ENCODE measurements around the gene LATS2. TPM values are rescaled to one million over a fixed set of nuclear protein-coding genes. Genes with fewer than 3 reads are reported as not detected.
"Not testable (repeated sequence)": the region's sequence is repeated elsewhere in the genome, so short reads cannot be mapped to it uniquely, and the experiment has no call there.

The LATS2 gene
- total RNA-seq, 1 donor = 22.1 TPM

DNA sequence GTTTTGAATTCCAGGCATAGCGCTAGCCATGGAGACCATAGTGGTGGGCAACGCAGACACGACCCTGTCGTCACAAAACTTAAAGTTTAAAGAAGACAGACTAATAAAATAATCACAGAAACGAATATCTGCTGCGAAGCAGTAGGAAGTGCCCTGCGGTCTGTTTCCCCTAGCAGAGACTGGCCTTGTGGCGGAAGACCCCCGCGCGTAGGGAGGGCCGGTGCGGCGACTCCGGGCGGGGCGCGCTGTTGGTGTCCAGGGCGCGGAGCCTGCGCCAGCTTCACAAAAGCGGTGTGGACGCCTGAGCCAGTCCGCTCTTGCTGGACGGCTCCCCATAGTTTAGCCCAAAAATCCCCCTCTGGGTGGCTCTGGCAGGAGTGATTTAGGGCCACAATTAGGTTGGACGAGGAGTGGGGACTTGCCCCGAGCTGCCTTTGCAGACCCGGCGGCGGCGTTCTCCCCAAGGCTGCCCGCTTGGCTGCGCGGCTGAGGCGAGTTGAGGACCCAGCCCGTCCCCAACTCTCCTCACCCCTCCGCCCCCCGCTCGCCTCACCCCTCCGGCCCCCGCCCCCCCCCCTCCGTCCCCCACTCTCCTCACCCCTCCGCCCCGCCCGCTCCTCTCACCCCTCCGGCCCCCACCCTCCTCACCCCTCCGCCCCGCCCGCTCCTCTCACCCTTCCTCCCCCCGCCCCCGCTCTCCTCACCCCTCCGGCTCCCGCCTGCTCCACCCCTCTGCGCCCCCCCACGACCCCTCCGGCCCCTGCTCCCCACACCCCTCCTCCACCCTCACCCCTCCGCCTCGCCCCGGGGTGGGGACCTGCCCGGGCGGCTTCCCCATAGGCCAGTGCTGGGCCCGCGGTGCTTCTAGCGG lies 14.2 kb upstream of the LATS2 start:
- peak in 2 of 3 donors; percentile 82 to 87 for DNase-seq (ENCODE audit: low read depth in 2 of 3, low spot score in 2 of 3)

DNA sequence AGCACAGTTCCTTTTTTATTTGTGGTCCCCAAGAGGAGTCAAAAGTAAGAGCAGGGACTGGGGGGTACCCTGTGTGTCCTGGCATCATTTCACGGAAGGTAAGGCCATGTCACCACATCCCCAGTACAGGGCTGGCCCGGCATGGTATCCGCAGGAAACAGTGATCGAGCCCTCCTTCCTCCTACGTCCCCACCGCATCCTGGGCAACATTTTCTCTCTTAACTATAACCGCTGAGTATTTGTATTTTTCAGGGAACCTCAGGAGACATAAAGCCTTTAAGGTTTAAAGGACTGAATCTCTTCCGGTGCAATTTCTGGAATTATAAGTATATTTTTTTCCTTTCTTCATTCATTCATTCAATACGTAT lies 13.6 kb upstream of the LATS2 start:
- DNase-seq (ENCODE audit: low read depth in 2 of 3, low spot score in 2 of 3) = peak in 2 of 3 donors; percentile 92 to 99

DNA sequence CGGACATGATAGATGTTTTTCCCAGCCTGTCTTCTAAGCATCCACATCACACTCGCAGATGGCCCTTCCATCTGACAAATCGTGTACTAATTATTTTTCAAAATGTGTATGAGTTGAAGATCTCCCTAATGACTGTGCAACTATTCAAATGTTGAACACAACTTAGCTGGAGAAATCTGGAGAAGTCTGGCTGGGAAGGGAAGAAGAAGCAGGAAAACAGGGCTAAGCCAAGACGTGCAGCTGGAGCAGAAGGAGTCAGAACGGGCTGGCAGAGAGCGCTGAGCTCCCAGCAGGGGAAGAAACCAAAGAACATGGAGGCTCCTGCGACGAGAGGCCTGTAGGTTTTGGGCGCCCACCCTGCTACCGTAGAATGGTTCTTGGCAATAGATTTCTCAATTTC lies 13.2 kb upstream of the LATS2 start:
- peak in 1 of 3 donors; percentile 19 for DNase-seq (ENCODE audit: low read depth in 2 of 3, low spot score in 2 of 3)

DNA sequence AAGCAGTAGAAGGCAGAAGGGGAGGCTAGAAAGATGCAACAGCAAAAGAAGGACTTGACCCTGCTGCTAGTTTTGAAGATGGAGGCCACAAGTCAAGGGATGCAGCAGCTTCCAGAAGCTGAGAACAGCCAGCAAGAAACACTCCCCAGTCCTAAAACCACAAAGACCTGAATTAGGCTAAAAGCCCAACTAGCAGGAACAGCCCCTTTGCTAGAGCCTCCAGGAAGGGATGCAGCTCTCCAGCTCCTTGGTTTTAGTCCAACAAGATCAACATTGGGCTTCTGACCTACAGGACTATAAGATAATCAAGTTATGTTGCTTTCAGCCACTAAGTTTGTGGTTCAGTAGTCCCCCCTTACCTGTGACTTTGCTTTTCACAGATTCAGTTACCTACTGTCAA lies 10.5 kb upstream of the LATS2 start:
- DNase-seq (ENCODE audit: low read depth in 2 of 3, low spot score in 2 of 3) = no peak

DNA sequence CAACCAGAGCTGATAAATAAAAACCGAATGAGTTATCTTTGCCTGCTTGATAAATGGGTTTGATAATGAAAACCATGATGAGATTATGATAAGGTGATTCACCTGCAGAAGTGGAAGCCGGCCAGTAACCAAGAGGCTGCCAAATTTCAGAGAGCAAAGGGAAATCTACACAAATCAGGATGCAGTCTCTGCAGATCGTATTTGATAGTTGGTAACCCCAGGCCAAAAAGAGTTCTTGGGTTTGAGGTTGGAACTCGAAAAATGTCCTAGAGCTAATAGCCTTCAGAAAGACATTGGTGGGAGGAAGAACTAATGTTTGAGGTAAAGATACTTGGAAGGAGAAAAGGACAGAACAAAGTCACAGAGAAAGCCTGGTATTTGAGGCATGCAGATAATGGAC lies 9.6 kb upstream of the LATS2 start:
- DNase-seq (ENCODE audit: low read depth in 2 of 3, low spot score in 2 of 3) = no peak

DNA sequence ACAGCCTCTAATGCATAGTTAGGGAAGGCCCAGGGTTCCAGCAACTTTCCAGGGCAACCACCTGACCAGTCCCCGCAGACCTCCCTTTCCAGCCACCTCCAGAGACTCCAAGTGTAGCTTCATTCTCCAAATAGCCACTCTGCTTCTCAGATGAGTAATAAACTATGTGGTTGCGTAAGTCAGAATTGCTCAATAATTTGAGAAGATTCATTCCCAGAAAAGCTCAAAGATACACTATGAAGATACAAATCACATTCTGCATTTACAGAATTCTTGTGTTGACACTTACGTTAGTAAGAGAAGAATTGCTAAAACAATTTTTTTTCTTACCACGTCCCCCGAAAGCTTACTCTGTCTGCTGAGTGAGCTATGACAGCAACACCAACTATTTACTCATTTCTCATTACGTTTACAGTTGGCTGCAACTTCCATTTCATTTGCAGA lies 8.2 kb upstream of the LATS2 start:
- DNase-seq (ENCODE audit: low read depth in 2 of 3, low spot score in 2 of 3) = no peak

DNA sequence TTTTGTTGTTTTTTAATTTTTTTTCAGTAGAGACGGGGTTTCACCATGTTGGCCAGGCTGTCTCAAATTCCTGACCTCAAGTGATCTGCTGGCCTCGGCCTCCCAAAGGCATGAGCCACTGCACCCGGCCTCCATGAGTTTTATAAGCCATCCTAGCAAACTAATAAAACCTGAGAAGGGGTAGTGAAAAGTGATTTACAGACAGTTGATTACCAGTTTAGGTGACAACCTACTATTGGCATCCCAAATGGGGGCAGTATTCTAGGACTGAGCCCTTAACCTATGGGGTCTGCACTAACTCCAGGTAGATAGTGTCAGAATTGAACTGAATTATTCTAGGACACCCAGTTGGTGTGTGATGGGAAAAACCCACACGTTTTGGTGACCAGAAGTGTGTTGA lies 6.5 kb upstream of the LATS2 start:
- DNase-seq (ENCODE audit: low read depth in 2 of 3, low spot score in 2 of 3) = no peak

DNA sequence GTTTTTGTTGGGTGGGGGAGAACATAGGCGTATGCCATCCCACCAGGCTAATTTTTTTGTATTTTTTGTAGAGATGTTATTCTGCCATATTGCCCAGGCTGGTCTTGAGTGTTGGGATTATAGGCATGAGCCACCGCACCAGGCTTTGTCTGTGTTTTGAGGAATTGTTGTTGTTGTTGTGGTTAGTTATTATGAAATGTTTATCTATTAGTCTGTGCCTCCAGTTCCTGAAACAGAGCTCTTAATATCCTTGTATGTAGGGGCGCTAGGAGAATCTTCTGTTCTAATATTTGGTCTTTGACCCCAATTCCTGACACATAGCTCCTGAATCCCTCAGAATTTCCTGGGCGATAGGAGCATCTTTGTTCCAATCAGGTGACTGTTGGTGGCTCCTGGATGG lies 5.6 kb upstream of the LATS2 start:
- no peak for DNase-seq (ENCODE audit: low read depth in 2 of 3, low spot score in 2 of 3)

DNA sequence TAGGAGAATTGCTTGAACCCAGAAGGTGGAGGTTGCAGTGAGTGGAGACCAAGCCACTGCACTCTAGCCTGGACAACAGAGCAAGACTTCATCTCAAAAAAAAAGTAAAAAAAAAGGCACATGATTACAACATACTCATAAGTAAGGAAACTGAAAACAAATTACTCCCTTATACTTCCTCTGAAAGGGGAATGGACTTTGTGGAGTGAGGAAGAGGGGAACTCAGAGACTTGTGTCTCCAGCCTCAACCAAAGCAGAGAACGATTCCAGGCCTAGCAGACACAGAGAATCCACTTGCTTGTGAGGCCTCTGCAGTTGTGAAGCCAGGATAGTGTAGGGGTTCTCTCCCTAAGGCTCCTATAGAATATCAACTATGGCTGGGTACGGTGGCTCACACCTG lies 4.3 kb upstream of the LATS2 start:
- no peak for DNase-seq (ENCODE audit: low read depth in 2 of 3, low spot score in 2 of 3)

DNA sequence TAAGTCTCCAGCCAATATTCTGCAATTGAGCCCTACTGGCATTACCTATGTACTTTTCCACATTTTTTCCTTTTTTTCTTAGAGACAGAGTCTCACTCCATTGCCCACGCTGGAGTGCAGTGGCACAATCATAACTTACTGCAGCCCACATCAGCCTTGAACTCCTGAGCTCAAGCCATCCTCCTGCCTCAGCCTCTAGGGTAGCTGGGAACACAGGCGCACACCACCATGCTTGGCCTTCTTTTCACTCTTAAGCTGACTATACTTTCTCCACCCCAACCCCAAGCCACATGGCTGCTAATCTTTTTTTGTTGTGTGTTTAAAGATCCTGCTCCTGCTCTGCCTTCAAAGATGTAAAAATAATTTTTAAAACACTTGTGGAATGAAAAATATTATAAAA lies 1.6 kb upstream of the LATS2 start:
- no peak for DNase-seq (ENCODE audit: low read depth in 2 of 3, low spot score in 2 of 3)

DNA sequence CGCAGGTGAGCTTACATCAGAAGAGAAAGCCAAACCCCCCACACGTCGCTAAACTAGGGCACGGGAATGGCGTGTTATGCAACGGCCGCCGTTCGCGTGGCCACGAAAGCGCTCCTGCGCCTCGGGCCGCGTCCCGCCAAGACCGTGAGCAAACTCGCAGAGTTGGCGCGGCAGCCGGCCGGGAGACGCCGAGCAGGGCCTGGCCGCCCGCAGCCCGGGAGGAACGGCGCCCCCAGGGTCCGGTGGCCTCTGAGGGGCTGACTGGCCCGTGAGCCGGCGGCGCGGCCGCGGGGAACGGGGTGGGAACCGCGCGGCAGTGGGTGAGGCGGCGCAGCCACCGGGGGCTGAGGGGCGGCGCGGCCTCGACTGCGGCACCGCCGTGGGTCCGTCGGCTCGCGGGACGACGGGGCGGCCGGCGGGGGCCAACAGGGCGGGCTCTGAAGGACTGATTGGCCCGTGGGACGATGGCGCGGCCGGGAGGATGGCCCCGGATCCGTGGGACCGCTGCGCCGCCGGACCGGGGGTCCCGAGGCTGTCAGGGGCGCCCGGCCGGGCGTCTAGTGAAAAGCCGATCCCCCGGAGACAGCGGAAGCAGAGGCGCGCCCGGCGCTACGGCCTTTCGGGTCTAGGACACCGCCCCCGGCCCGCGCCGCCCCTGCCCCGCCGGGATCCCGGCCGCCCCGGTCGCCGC lies 903 bp downstream of the LATS2 start:
- DNase-seq (ENCODE audit: low read depth in 2 of 3, low spot score in 2 of 3) = peak in 2 of 3 donors; percentile 27 to 32

DNA sequence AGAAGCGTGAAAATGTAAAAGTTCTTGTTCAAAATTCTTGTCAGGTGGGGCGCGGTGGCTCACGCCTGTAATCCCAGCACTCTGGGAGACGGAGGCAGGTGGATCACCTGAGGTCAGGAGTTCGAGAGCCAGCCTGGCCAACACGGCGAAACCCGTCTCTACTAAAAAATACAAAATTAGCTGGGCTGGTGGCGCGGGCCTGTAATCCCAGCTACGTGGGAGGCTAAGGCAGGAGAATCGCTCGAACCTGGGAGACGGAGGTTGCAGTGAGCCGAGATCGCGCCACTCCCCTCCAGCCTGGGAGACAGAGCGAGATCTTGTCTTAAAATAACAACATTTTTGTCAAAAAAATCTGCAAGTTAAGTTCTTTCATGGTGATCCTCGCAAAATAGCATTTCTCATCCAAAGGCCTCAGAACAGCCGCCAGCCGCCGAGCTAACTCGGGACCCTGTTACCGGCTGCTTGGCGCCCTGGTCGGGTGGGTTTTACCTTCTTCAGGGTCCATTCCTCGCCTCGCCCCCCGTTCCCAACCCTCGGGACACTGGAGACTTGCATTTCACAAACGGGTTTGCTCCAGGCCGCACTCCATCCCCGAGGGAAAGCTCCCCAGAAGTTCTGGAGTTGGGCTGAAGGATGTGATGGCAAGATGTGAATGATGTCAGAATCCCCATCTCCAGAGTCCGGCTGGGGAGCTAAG lies 1.6 kb downstream of the LATS2 start:
- DNase-seq (ENCODE audit: low read depth in 2 of 3, low spot score in 2 of 3) = no peak

DNA sequence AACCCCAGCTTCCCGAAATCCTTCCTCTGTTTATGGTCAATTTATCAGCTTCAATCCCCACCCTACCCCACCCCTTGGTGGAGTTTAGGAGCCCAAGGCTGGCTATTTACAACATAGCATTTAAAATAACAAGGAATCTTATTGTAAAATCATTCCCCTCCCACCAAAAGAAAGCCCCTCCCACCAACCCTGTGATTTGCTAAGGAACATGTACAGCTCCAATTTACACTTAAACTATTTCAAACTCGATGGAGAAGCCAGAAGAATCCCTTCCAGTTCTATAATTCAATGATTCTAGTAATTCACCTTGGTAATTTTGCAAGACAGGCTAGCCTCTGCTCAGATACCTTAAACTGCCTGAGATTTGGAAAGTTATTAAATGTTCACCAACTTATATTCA lies 3.0 kb downstream of the LATS2 start:
- no peak for DNase-seq (ENCODE audit: low read depth in 2 of 3, low spot score in 2 of 3)

DNA sequence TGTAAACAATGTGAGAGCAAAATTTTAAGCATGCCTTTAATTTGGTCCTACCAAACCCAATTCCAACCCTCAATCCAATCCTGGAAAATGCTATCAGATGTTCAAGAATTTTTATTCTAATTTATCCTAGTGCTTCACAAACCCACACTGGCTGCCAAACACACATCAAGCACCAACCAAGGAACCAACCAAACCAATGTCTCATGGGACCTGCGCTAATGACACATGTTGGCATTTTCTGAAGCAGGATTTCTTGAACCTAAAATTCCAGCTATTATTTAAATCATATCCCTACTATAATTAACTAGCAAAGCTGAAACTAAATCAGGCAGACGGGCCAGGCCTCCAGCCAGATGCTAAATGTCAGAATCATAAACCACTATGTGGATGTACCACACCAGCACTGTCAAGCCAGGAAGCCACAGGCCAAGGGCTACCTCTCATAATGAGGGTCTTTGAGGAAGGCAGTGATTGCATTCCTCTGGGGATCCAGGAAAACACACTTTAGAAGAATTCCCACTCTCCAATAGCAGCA lies 5.8 kb downstream of the LATS2 start:
- no peak for DNase-seq (ENCODE audit: low read depth in 2 of 3, low spot score in 2 of 3)

DNA sequence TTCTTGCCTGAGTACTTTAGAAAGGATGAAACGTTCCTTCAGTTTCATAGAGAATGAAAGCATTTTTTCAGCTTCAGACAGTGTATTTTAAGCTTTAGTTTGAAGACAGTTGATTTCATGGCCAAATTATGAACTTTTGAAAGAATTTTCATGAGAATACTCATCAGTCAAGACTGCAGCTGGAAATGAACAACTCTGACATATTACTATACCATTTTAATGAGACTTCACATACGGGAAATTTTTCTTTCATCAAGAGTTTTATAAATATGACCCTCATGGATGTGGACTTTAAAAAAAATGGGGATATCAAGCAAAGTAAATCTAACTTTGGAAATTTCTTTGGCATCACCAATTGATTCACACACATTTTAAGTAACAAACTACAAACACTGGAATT lies 6.4 kb downstream of the LATS2 start:
- DNase-seq (ENCODE audit: low read depth in 2 of 3, low spot score in 2 of 3) = no peak

DNA sequence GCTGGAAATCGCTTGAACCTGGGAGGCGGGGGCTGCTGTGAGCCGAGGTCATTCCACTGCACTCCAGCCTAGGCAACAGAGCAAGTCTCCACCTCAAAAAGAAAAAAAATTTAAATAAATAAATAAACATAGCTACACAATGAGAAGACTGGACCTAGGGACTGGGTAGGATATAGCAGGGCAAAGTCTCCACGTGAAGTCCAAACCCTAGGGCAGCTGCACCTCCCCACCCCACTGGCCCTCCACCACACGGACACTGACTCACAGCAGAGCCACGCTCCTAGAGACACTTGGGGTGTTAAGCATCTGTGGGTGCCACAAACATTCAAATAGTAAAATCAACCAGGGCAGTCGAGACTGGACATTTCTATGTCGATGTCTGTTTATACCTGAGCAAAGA lies 7.1 kb downstream of the LATS2 start:
- DNase-seq (ENCODE audit: low read depth in 2 of 3, low spot score in 2 of 3) = no peak

DNA sequence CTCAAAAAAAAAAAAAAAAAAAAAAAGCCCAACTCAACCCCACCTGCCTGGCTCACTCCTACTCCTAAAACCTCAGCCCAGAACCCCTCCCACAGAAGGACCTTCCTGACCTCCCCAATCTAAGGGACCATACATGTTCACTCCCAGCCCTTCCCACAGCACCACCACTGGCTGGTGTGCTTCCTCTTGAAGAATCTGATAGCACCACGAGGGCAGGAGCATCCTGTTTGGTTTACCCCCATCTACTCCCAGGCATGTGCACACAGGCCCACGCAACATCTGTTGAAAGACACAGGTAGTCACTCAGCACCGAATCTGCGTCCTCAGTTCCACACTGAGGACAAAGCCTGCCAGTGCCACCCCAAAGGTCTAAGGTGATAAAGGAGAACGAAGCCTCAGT lies 8.2 kb downstream of the LATS2 start:
- peak in 2 of 3 donors; percentile 33 to 72 for DNase-seq (ENCODE audit: low read depth in 2 of 3, low spot score in 2 of 3)

DNA sequence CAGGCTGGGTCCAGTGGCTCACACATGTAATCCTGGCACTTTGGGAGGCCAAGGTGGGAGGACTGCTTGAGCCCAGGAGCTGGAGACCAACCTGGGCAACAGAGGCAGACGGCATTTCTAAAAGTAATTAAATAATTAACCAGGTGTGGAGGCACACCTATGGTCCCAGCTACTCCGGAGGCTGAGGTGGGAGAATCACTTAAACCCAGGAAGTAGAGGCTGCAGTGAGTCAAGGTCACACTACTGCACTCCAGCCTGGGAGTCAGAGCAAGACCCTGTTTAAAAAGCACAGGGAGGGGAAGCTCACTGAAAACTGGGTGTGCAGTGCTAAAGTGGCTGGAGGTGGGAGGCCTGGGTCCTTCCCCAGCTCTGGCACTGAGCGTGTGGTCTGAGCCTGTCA lies 9.7 kb downstream of the LATS2 start:
- DNase-seq (ENCODE audit: low read depth in 2 of 3, low spot score in 2 of 3) = no peak

DNA sequence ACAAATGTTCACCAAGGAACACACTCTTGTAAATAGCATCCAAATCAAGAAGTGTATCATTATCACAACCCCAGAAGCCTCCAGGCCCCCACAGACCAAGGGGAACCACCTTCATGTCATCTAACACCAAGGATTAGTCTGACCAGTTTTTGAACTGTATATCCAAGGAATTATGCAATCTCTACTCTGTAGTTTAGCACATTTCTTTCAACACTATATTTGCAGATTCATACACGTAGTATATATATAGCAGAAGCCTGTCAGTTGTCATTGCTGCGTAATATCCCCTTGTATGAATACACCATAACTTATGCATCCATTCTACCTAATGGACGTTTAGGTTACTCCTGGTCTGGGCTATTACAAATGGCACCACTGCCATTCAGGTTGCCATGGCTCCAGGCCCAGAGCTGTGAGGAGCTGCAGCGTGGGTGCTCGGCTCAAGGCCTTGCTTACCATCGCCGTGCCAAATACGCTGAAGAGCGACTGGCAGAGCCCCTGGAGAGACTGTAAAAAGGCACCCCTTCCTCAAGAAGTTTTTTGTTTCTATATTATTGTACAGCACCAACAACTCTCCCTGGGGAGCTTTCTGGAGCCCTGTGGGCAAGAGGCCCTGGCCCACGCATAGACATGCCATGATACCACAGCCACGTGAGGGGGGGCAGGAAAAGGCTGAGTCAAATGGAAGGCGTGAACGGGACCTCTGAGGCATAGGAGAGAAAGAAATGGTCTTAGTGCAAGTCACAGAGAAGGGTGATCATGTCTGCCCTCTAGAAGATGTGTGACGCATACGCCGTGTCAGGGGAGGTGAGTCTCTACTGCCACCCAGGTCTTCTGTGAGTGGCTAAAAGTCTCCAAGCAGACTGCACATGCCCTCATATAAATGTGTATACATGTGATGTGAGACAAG lies 10.8 kb downstream of the LATS2 start:
- DNase-seq (ENCODE audit: low read depth in 2 of 3, low spot score in 2 of 3) = no peak

DNA sequence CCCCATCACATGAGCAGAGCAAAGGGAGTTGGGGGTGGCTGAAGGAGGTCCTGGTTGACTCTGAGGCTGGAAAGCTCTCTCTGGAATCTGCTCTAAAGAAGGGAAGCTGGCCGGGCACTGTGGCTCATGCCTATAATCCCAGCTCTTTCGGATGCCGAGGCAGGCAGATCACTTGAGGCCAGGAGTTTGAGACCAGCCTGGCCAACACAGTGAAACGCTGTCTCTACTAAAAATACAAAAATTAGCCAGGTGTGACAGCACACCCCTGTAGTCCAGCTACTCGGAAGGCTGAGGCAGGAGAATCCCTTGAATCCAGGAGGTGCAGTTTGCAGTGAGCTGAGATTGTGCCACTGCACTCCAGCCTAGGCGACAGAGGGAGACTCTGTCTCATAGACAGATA lies 11.7 kb downstream of the LATS2 start:
- not testable (repeated sequence) for DNase-seq (ENCODE audit: low read depth in 2 of 3, low spot score in 2 of 3)
